ENCODE measurements around the gene FCER1G. TPM values are rescaled to one million over a fixed set of nuclear protein-coding genes. Genes with fewer than 3 reads are reported as not detected.

The FCER1G gene
- total and polyA plus RNA-seq, 2 of the 4 experiments (the other 2 are of a cell fraction) = 0.44 TPM; not detected in 1

DNA sequence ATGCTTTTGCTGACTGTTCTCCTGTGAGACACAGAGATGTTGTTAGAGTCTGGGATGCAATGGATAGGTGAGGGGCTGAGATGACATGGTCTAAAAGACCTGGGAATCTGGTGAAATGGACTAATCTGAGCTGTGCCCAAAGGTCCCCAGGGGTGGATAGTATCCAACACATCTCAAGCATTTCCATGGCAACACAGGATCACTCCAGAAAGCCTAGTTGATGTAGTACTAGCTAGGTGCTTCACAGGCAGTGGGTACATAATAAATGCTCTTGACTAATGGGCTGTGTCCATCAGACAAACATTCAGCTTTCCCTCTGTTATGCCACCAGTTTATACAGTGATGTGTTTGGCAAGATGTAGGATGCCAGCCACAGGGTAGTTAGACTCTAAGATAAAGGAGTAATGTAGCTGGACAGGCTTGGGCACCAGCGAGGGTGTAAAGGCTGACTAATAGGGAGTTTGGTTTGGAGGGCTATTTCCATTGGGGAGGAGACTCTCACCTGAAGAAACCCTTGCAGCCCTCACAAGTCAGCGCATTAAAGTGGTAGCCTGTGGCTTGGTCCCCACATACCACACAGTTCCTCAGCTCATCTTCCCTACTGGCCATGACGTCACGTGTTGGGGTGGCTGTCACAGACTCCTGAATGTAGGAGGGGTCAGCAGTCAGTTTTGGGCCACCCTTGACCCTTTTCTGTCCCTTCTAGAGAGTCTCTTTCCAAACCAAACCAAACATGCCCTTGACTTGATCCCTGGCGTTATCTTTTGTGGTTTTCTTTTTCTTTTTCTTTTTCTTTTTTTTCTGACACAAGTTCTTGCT, 21.1 kb downstream of the FCER1G start:
- no peak overlapping the region for H3K23ac ChIP-seq (ENCODE audit: low read depth, low read length)
- no peak overlapping the region for H2AK9ac ChIP-seq (replicated peaks; ENCODE audit: low read depth, low read length, poor library complexity)
- H2BK5ac ChIP-seq (ENCODE audit: low read depth, low read length, poor library complexity, severe bottlenecking) = no peak overlapping the region
- peaks cover 2% of the 10 kb centered on the region; the same call in 1 of the 2 replicates for H3K27me3 ChIP-seq (ENCODE audit: control insufficient read depth, insufficient read depth, low read length)
- no peaks in the 10 kb centered on the region for H3K79me1 ChIP-seq (ENCODE audit: low read depth in 1 of 2, low read length in 2 of 2)
- no peak overlapping the region for H3K27ac ChIP-seq (ENCODE audit: insufficient read depth, low read length)
- no peak overlapping the region for H2BK20ac ChIP-seq (ENCODE audit: low read depth, low read length)
- no peaks in the 10 kb centered on the region for H3K9me3 ChIP-seq (ENCODE audit: control insufficient read depth, insufficient read depth, low read length)
- no peak overlapping the region for H2AFZ ChIP-seq (replicated peaks; ENCODE audit: low read length, poor library complexity)
- WGBS, 2 experiments (ENCODE audit: extremely low coverage in 2 of 2, insufficient read length in 1 of 2) = 50% methylated on average over 2 of the region's 5 CpGs; no CpG with 5 or more reads in 1 of the 2 experiments
- H3K9me1 ChIP-seq (ENCODE audit: insufficient read depth, low read length) = 0 out of 2 replicates have a peak, but pooled peaks cover under 1% of the 10 kb centered on the region
- no TSS peak for BruUV-seq (replicated peaks)
- H3K36me3 ChIP-seq (ENCODE audit: control insufficient read depth, insufficient read depth, low read length) = no peaks in the 10 kb centered on the region
- H2BK120ac ChIP-seq (ENCODE audit: low read depth, low read length) = no peak overlapping the region
- POLR2A ChIA-PET (ENCODE audit: unreplicated experiment) = no interaction called here
- dilution Hi-C loops (cut with HindIII; ENCODE audit: low sequenced_read_pairs, unreplicated experiment) = no loop called here
- H3K56ac ChIP-seq (ENCODE audit: extremely low read depth, insufficient read depth, low read length) = no peak overlapping the region
- H2AK5ac ChIP-seq (ENCODE audit: low read depth, low read length) = no peak overlapping the region
- no peak overlapping the region for H4K5ac ChIP-seq (ENCODE audit: low read depth, low read length)
- CTCF ChIA-PET = interaction anchor here (1.0 to 1.1 kb wide), 2 partner anchors 10 to 55 kb away, joined by 4 to 5 read pairs; partner anchors contain the start of gene TOMM40L
- in situ Hi-C loops (cut with MboI; ENCODE audit: low sequenced_read_pairs) = no loop called here
- H4K91ac ChIP-seq (ENCODE audit: insufficient read depth, low read depth, low read length) = no peak overlapping the region
- H3K9ac ChIP-seq (ENCODE audit: low read depth, low read length) = no peak overlapping the region
- H2BK15ac ChIP-seq (ENCODE audit: low read depth, low read length) = no peak overlapping the region
- no peak overlapping the region for H3K14ac ChIP-seq (replicated peaks; ENCODE audit: low read depth, low read length)
- TF ChIP-seq NFE2L2 (IDR thresholded peaks at IDR 0.05; ENCODE audit: low read depth, low read length) (no peak), FOS (IDR thresholded peaks at IDR 0.05; ENCODE audit: low read depth, low read length) (no peak), MAFK (IDR thresholded peaks at IDR 0.05; ENCODE audit: low read depth, low read length) (no peak), CEBPB (IDR thresholded peaks at IDR 0.05; ENCODE audit: low read depth, low read length) (no peak), RCOR1 (IDR thresholded peaks at IDR 0.05; ENCODE audit: insufficient replicate concordance, low read length) (no peak), RAD21 (IDR thresholded peaks at IDR 0.05; ENCODE audit: low read length) (no peak), SMC3 (IDR thresholded peaks at IDR 0.05; ENCODE audit: low read depth, low read length) (no peak), RFX5 (IDR thresholded peaks at IDR 0.05; ENCODE audit: low read depth, low read length) (no peak), CHD1 (IDR thresholded peaks at IDR 0.05; ENCODE audit: low read depth, low read length) (no peak), MXI1 (IDR thresholded peaks at IDR 0.05; ENCODE audit: borderline replicate concordance, low read depth, low read length) (no peak), MAZ (IDR thresholded peaks at IDR 0.05; ENCODE audit: borderline replicate concordance, low read depth, low read length) (no peak), BHLHE40 (IDR thresholded peaks at IDR 0.05; ENCODE audit: low read depth, low read length) (no peak)
- TF ChIP-seq, protein P1, sequence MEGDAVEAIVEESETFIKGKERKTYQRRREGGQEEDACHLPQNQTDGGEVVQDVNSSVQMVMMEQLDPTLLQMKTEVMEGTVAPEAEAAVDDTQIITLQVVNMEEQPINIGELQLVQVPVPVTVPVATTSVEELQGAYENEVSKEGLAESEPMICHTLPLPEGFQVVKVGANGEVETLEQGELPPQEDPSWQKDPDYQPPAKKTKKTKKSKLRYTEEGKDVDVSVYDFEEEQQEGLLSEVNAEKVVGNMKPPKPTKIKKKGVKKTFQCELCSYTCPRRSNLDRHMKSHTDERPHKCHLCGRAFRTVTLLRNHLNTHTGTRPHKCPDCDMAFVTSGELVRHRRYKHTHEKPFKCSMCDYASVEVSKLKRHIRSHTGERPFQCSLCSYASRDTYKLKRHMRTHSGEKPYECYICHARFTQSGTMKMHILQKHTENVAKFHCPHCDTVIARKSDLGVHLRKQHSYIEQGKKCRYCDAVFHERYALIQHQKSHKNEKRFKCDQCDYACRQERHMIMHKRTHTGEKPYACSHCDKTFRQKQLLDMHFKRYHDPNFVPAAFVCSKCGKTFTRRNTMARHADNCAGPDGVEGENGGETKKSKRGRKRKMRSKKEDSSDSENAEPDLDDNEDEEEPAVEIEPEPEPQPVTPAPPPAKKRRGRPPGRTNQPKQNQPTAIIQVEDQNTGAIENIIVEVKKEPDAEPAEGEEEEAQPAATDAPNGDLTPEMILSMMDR (conservative IDR thresholded peaks at IDR 0.05; ENCODE audit: low read depth, low read length) = no peak
- TF ChIP-seq, protein P2, sequence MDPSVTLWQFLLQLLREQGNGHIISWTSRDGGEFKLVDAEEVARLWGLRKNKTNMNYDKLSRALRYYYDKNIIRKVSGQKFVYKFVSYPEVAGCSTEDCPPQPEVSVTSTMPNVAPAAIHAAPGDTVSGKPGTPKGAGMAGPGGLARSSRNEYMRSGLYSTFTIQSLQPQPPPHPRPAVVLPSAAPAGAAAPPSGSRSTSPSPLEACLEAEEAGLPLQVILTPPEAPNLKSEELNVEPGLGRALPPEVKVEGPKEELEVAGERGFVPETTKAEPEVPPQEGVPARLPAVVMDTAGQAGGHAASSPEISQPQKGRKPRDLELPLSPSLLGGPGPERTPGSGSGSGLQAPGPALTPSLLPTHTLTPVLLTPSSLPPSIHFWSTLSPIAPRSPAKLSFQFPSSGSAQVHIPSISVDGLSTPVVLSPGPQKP (IDR thresholded peaks at IDR 0.05; ENCODE audit: borderline replicate concordance, low read depth, low read length) = no peak
- DNase-seq (no peak), ATAC-seq (ENCODE audit: low read depth) (no peak)
- H4K8ac ChIP-seq (ENCODE audit: low read depth in 2 of 2, low read length in 2 of 2) = no peak overlapping the region
- H3K4me3 ChIP-seq (ENCODE audit: insufficient read depth, low read depth, low read length) = no peak overlapping the region
- intact Hi-C loops (cut with micrococcal nuclease) = loop anchor here (5.0 kb wide), 1 partner anchor 36 kb away; no protein-coding TSS in a partner anchor
- no peaks in the 10 kb centered on the region for H3K4me1 ChIP-seq (ENCODE audit: control insufficient read depth, insufficient read depth, low read length)
- no peak overlapping the region for H3K4me2 ChIP-seq (ENCODE audit: low read depth, low read length)
- no peak overlapping the region for H3K4ac ChIP-seq (ENCODE audit: low read depth, low read length)
- no peak overlapping the region for H3K18ac ChIP-seq (ENCODE audit: low read depth, low read length)
- no peaks in the 10 kb centered on the region for H4K20me1 ChIP-seq (ENCODE audit: insufficient read depth, low read length)

Measured in IMR-90 (cell line).